ENCODE measurements around the gene RAP1A.

The RAP1A gene

DNA sequence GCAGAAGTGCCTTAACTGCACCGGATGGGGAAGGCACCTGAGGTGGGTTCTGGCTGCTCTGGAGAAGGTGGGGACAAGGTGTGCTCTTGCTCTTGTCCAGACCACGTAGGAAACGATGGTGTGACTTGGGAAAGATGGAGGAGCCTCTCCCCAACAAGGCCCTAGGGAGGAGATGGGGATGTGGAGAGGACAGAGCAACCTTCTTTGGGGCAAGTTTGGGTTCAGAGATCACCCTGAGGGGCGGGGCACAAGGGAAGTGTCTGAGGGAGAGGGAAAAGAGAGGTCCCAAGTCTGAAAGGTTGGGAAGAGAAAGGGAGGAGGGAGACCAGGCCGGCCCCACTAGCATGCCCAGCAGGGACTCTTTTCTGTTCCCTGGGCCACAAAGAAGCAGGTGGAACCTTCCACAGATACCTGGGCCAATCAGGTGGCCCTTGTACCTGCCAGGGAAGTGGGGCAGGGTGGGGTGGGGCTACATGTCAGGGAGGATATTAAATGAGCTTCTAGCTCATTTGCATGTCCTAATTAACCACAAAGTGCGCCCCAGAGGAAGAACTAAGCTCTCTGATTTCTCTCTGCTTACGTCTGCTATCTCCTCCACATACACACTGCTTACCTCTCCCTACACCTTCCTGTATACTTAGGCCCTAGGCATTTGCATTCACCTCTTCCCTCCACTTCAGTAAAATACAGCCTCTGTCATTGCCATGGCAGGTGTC is 103.7 kb downstream of the RAP1A start:
- no peak for TF ChIP-seq EZH2phosphoT487 (IDR thresholded peaks at IDR 0.05; ENCODE audit: borderline replicate concordance, low read length)
- TF ChIP-seq, protein P1, sequence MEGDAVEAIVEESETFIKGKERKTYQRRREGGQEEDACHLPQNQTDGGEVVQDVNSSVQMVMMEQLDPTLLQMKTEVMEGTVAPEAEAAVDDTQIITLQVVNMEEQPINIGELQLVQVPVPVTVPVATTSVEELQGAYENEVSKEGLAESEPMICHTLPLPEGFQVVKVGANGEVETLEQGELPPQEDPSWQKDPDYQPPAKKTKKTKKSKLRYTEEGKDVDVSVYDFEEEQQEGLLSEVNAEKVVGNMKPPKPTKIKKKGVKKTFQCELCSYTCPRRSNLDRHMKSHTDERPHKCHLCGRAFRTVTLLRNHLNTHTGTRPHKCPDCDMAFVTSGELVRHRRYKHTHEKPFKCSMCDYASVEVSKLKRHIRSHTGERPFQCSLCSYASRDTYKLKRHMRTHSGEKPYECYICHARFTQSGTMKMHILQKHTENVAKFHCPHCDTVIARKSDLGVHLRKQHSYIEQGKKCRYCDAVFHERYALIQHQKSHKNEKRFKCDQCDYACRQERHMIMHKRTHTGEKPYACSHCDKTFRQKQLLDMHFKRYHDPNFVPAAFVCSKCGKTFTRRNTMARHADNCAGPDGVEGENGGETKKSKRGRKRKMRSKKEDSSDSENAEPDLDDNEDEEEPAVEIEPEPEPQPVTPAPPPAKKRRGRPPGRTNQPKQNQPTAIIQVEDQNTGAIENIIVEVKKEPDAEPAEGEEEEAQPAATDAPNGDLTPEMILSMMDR (IDR thresholded peaks at IDR 0.05; ENCODE audit: low read depth, low read length, poor library complexity, severe bottlenecking): no peak
- H3K9me2 ChIP-seq (replicated peaks; ENCODE audit: control insufficient read depth, low read length): no peaks in the 10 kb centered on the region
- H3K4me2 ChIP-seq (ENCODE audit: low read length): peak overlapping the region; percentile 60
- no peaks in the 10 kb centered on the region for H3K79me2 ChIP-seq (ENCODE audit: control insufficient read depth, low read length)
- H3K4me3 ChIP-seq (ENCODE audit: low read length): peak overlapping the region; percentile 37
- H3K36me3 ChIP-seq (ENCODE audit: control insufficient read depth, low read length): no peaks in the 10 kb centered on the region
- H3K4me1 ChIP-seq (ENCODE audit: control insufficient read depth, low read length): peaks cover 19% of the 10 kb centered on the region
- H3K9me3 ChIP-seq (ENCODE audit: control insufficient read depth, insufficient read depth, low read length): no peaks in the 10 kb centered on the region
- H3K27me3 ChIP-seq (ENCODE audit: control insufficient read depth, low read length): no peaks in the 10 kb centered on the region
- H3F3A ChIP-seq (ENCODE audit: control insufficient read depth, insufficient read depth): peaks cover 9% of the 10 kb centered on the region; the same call in 1 of the 2 replicates
- H4K20me1 ChIP-seq (ENCODE audit: control insufficient read depth, insufficient read depth, low read depth, low read length): no peaks in the 10 kb centered on the region
- H3K27ac ChIP-seq (ENCODE audit: low read depth, low read length): no peak overlapping the region; the same call in 1 of the 2 replicates

DNA sequence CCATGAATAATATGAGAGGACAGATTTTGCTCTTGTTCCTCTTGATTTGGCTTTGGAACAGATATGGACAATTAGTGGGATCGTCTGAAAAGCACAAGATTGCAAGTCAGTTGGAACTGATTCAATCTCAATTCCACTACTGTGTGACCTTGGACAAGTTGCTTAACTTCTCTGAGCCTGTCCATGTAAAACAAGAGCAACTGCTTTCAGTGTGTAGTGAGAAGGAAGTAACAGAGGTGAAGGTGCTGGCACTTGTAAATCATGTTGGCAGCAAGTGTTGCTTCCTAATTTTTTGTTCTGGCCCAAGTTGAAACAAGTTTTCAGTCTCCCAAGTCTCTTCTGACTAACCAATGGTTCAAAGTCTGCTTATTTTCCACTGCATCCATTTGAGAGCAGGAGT is 104.3 kb downstream of the RAP1A start:
- Histone ChIP-seq H3K27ac (ENCODE audit: low read depth, low read length) (no peak overlapping the region; the same call in 1 of the 2 replicates), H3F3A (ENCODE audit: control insufficient read depth, insufficient read depth) (0 out of 2 replicates have a peak, but pooled peaks cover 3% of the 10 kb centered on the region), H3K9me2 (replicated peaks; ENCODE audit: control insufficient read depth, low read length) (no peaks in the 10 kb centered on the region), H4K20me1 (ENCODE audit: control insufficient read depth, insufficient read depth, low read depth, low read length) (no peaks in the 10 kb centered on the region), H3K27me3 (ENCODE audit: control insufficient read depth, low read length) (no peaks in the 10 kb centered on the region), H3K4me3 (ENCODE audit: low read length) (peak overlapping the region; percentile 37), H3K9me3 (ENCODE audit: control insufficient read depth, insufficient read depth, low read length) (no peaks in the 10 kb centered on the region), H3K4me1 (ENCODE audit: control insufficient read depth, low read length) (peaks cover 19% of the 10 kb centered on the region), H3K4me2 (ENCODE audit: low read length) (peak overlapping the region; percentile 60), H3K79me2 (ENCODE audit: control insufficient read depth, low read length) (no peaks in the 10 kb centered on the region), H3K36me3 (ENCODE audit: control insufficient read depth, low read length) (no peaks in the 10 kb centered on the region)
- TF ChIP-seq EZH2phosphoT487 (IDR thresholded peaks at IDR 0.05; ENCODE audit: borderline replicate concordance, low read length): no peak
- TF ChIP-seq, protein P1 (IDR thresholded peaks at IDR 0.05; ENCODE audit: low read depth, low read length, poor library complexity, severe bottlenecking): no peak

DNA sequence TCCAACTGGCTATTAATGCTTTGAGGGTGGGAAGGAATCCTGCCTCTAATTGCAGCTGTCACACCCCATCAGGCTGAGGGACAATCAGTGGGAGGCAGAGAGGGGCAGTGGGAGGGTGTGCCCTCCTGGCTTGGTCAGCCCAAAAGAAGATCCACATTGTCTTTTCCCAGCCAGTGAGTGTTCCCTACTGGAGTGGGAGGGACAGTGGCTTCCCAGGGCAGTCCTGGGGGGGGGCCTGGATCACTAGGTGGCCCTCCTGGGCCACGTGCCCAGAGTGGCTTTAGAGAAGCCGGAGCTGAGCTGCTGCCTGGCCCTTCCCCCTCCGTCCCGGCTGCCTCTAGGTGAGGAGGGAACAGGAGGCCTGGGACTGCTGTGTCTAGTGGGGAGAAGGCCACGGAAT is 105.6 kb downstream of the RAP1A start:
- Histone ChIP-seq H4K20me1 (ENCODE audit: control insufficient read depth, insufficient read depth, low read depth, low read length) (no peaks in the 10 kb centered on the region), H3K9me2 (replicated peaks; ENCODE audit: control insufficient read depth, low read length) (no peaks in the 10 kb centered on the region), H3K4me2 (ENCODE audit: low read length) (no peak overlapping the region), H3F3A (ENCODE audit: control insufficient read depth, insufficient read depth) (0 out of 2 replicates have a peak, but pooled peaks cover 3% of the 10 kb centered on the region), H3K79me2 (ENCODE audit: control insufficient read depth, low read length) (no peaks in the 10 kb centered on the region), H3K27ac (ENCODE audit: low read depth, low read length) (no peak overlapping the region), H3K4me1 (ENCODE audit: control insufficient read depth, low read length) (peaks cover 19% of the 10 kb centered on the region), H3K27me3 (ENCODE audit: control insufficient read depth, low read length) (no peaks in the 10 kb centered on the region), H3K9me3 (ENCODE audit: control insufficient read depth, insufficient read depth, low read length) (no peaks in the 10 kb centered on the region), H3K4me3 (ENCODE audit: low read length) (no peak overlapping the region), H3K36me3 (ENCODE audit: control insufficient read depth, low read length) (no peaks in the 10 kb centered on the region)
- no peak for TF ChIP-seq EZH2phosphoT487 (IDR thresholded peaks at IDR 0.05; ENCODE audit: borderline replicate concordance, low read length)
- TF ChIP-seq, protein P1 (IDR thresholded peaks at IDR 0.05; ENCODE audit: low read depth, low read length, poor library complexity, severe bottlenecking): no peak

Data from DOHH2 (cell line).